CD4-positive, alpha-beta T cell (primary cell): ENCODE data around the gene EHD4. TPM values are rescaled to one million over a fixed set of nuclear protein-coding genes. Genes with fewer than 3 reads are reported as not detected.

ENCODE experiments used
- ATAC-seq: fragments of 200-7000 bp; cut with Tn5 transposase; one replicate; pipeline ENCODE4 v1.10.0; 2022; ENCODE audit warnings: mild to moderate bottlenecking; ENCODE audit not compliant: poor library complexity
- CTCF ChIA-PET: fragments of 350-600 bp; sonication (Branson Sonifier 250); formaldehyde crosslinking; loops from one replicate; lab custom pipeline; 2021; ENCODE audit warnings: antibody characterized with exemption, inconsistent platforms; lab: Charles Lee
- POLR2A ChIA-PET: fragments of 350-600 bp; sonication (Branson Sonifier 250); formaldehyde crosslinking; loops from one replicate; lab custom pipeline; 2021; ENCODE audit warnings: antibody characterized with exemption, inconsistent platforms; lab: Charles Lee
- DNase-seq, 14 experiments: peaks; one replicate each; pipeline ENCODE4 v3.0.0-alpha.2; 2013 to 2020; ENCODE audit warnings: mixed read lengths in 2 of 14
- H3K27ac ChIP-seq, 2 donors: one replicate each; pipeline versions ENCODE4 v1.5.1 to v1.7.0; 2013; ENCODE audit warnings: low read length in 2 of 2, low read depth in 1 of 2, mild to moderate bottlenecking in 1 of 2
- H3K27me3 ChIP-seq, 2 experiments: 1 replicate in 1 of 2; 2 replicates in 1 of 2; pipeline versions ENCODE4 v1.6.1 to v1.7.0; 2013; ENCODE audit warnings: low read length in 2 of 2, control low read depth in 1 of 2, mild to moderate bottlenecking in 1 of 2, moderate library complexity in 1 of 2; ENCODE audit not compliant: insufficient read depth in 2 of 2, control insufficient read depth in 1 of 2
- H3K36me3 ChIP-seq: one replicate; pipeline ENCODE4 v1.6.1; 2013; ENCODE audit warnings: low read length, control low read depth; ENCODE audit not compliant: insufficient read depth
- H3K4me1 ChIP-seq: one replicate; pipeline ENCODE4 v1.6.1; 2013; ENCODE audit warnings: low read length, control low read depth; ENCODE audit not compliant: insufficient read depth
- H3K4me3 ChIP-seq: one replicate; pipeline ENCODE4 v1.5.1; 2013; ENCODE audit warnings: mild to moderate bottlenecking, low read length, moderate library complexity
- H3K9me3 ChIP-seq, 2 experiments: 1 replicate in 1 of 2; 2 replicates in 1 of 2; pipeline versions ENCODE4 v1.6.1 to v1.7.0; 2013; ENCODE audit warnings: low read length in 2 of 2, mild to moderate bottlenecking in 2 of 2, control low read depth in 1 of 2, moderate library complexity in 1 of 2; ENCODE audit not compliant: control insufficient read depth in 1 of 2, insufficient read depth in 1 of 2
- H3K27ac Mint-ChIP-seq: one replicate; pipeline ENCODE4 v1.8.0; 2020; ENCODE audit warnings: mixed read lengths
- H3K27me3 Mint-ChIP-seq: one replicate; pipeline ENCODE4 v1.8.0; 2021; ENCODE audit warnings: mixed read lengths
- H3K36me3 Mint-ChIP-seq: one replicate; pipeline ENCODE4 v1.8.0; 2021; ENCODE audit warnings: low read depth, mixed read lengths
- H3K4me1 Mint-ChIP-seq: one replicate; pipeline ENCODE4 v1.8.0; 2021; ENCODE audit warnings: low read depth, mixed read lengths
- H3K4me3 Mint-ChIP-seq: one replicate; pipeline ENCODE4 v1.8.0; 2020; ENCODE audit warnings: mild to moderate bottlenecking, mixed read lengths
- H3K9me3 Mint-ChIP-seq: one replicate; pipeline ENCODE4 v1.8.0; 2020; ENCODE audit warnings: mixed read lengths
- intact Hi-C, 2 experiments: fragments of 100-400 bp; cut with DNase I in 1 of 2; cut with micrococcal nuclease in 1 of 2; formaldehyde crosslinking; loops; one replicate each; pipeline versions ENCODE4 v1.15.1 to v1.9.0; 2023 to 2025; cut with DNase I, micrococcal nuclease
- total RNA-seq, 174 experiments: library from RNA in 2 of 174; stranded (reverse) in 2 of 174; gene quantifications; one replicate each; pipeline ENCODE4 v1.2.3 and lab custom pipeline; 2021 to 2026
- TF ChIP-seq, protein P1 (sequence below): fragments of 200-600 bp; IDR thresholded peaks from one replicate; pipeline ENCODE4 v1.8.0; 2022; ENCODE audit warnings: antibody characterized with exemption, mild to moderate bottlenecking

EHD4 gene
- total RNA-seq, 2 experiments from 2014 or later: 39.8 to 40.5 TPM

DNA sequence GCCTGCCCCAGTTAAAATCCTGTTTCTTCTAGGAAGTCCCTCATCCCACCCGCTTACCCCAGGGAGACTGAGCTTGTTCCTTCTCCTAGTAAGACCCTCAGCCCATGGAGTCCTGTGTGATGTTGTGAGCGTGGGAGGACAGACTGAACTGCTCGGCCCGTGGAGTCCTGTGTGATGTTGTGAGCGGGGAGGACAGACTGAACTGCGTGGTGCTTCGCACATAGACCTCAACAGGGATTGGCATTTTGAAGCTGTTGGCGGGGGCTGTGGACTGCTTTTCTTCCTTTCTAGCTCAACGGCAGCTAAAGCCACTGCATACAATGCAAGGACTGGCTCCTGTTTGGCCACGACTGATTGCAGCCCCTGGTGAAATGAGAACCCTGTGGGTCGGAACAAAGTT is 76.9 kb downstream of the EHD4 start:
- intact Hi-C loops: loop anchor here (2.0 to 5.0 kb wide), 4 partner anchors 41 to 121 kb away; partner anchors contain the start of genes JMJD7 (in 1 of the 2) and MAPKBP1 (in 1 of the 2)
- POLR2A ChIA-PET: interaction anchor here (1.1 to 4.1 kb wide), 9 partner anchors 9 to 274 kb away, joined by 3 to 24 read pairs (median 8); partner anchors contain the start of genes EHD4, MAPKBP1 and MGA
- CTCF ChIA-PET: interaction anchor here (0.7 to 2.7 kb wide), 5 partner anchors 8 to 122 kb away, joined by 3 to 39 read pairs (median 18); partner anchors contain the start of genes EHD4 and MAPKBP1
- Mint-ChIP-seq H3K36me3 (peaks cover 32% of the 10 kb centered on the region), H3K9me3 (no peaks in the 10 kb centered on the region), H3K27ac (peak overlapping the region; percentile 100), H3K4me3 (peak overlapping the region; percentile 83), H3K27me3 (no peaks in the 10 kb centered on the region), H3K4me1 (peaks cover 58% of the 10 kb centered on the region)
- no peak for ATAC-seq
- Histone ChIP-seq H3K4me3 (no peak overlapping the region), H3K36me3 (peaks cover 9% of the 10 kb centered on the region), H3K4me1 (peaks cover 52% of the 10 kb centered on the region), H3K9me3 (no peaks in the 10 kb centered on the region), H3K27ac (peak overlapping the region; percentile 85 to 92), H3K27me3 (no peaks in the 10 kb centered on the region)
- TF ChIP-seq, protein P1, sequence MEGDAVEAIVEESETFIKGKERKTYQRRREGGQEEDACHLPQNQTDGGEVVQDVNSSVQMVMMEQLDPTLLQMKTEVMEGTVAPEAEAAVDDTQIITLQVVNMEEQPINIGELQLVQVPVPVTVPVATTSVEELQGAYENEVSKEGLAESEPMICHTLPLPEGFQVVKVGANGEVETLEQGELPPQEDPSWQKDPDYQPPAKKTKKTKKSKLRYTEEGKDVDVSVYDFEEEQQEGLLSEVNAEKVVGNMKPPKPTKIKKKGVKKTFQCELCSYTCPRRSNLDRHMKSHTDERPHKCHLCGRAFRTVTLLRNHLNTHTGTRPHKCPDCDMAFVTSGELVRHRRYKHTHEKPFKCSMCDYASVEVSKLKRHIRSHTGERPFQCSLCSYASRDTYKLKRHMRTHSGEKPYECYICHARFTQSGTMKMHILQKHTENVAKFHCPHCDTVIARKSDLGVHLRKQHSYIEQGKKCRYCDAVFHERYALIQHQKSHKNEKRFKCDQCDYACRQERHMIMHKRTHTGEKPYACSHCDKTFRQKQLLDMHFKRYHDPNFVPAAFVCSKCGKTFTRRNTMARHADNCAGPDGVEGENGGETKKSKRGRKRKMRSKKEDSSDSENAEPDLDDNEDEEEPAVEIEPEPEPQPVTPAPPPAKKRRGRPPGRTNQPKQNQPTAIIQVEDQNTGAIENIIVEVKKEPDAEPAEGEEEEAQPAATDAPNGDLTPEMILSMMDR: no peak
- DNase-seq: peak in 1 of 14 experiments; percentile 25

DNA sequence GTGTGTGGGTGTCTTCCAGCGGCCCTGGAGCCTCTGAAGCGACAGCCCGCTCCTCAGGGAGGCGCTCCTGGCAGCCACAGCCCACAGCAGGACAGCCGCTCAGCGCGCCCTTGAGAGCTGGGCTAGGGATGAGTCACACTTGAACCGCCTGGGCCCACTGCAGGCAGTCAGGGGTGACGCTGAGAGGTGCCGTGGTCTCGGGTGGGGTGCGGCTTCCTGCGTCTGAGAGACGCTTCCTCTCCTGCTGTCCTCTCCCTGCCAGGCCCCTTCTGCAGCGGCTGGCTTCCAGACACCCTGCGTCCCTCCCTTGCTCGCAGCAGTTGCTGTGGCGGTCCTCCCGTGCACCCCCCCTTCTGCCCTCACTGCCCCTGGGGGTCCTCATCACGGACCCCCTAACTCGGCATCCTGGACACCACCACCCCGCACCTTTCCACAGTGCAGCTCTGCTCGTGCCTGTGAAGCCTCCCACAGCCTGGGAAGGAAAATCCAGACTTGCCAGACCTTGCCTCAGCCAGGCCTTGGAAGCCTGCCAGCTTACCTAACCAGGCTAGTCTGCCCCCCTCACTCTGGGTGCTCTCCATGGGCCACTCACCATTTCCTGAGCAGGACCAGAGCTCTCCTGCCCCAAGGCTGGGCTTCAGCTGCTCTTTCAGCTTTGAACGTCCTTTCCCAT is 77.4 kb downstream of the EHD4 start:
- ChIA-PET POLR2A (interaction anchor here (0.6 to 4.1 kb wide), 12 partner anchors 9 to 686 kb away, joined by 3 to 24 read pairs (median 6); partner anchors contain the start of genes EHD4, MAPKBP1 and MGA), CTCF (interaction anchor here (0.7 to 2.7 kb wide), 9 partner anchors 9 to 235 kb away, joined by 3 to 39 read pairs (median 7); partner anchors contain the start of genes EHD4, MAPKBP1 and MGA)
- no peaks in the 10 kb centered on the region for H3K9me3 Mint-ChIP-seq
- no peaks in the 10 kb centered on the region for H3K27me3 Mint-ChIP-seq
- TF ChIP-seq, protein P1: no peak
- H3K4me1 Mint-ChIP-seq: peaks cover 58% of the 10 kb centered on the region
- H3K4me3 Mint-ChIP-seq: peak overlapping the region; percentile 83
- peak; percentile 93 for ATAC-seq
- Histone ChIP-seq H3K4me3 (peak overlapping the region; percentile 36), H3K27me3 (no peaks in the 10 kb centered on the region), H3K9me3 (no peaks in the 10 kb centered on the region), H3K36me3 (peaks cover 5% of the 10 kb centered on the region), H3K4me1 (peaks cover 52% of the 10 kb centered on the region), H3K27ac (peak overlapping the region; percentile 85 to 92)
- H3K27ac Mint-ChIP-seq: peak overlapping the region; percentile 100
- DNase-seq: peak; percentile 79 to 95 (median 90)
- H3K36me3 Mint-ChIP-seq: peaks cover 32% of the 10 kb centered on the region
- intact Hi-C loops: loop anchor here (2.0 to 5.0 kb wide), 4 partner anchors 42 to 120 kb away; partner anchors contain the start of genes JMJD7 (in 1 of the 2) and MAPKBP1 (in 1 of the 2)

DNA sequence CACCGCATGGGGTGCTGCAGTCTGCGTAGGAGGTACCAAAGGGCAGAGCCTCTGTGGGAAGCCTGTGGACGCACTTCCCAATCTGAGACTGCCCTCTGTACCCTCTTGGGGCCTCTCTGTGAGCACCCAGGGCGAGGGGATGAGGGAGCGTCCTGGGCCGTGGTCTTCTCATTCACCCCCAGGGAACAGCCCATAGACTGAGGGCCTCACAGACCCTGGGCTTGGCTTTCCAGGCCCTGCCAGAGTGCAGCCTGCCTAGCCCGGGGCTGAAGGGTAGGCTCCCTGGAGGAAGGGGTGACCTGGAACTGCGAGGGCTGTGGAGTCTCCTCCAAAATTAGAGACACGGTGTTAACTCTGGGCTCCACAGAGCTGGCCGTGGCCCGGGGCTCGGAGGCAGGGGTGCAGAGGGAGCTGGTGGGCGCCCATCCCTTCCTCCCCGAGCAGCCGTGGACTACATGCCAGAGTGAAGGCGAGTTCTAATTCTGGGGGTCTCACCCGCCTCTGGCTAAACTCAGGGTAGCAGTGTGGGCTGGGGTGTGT is 78.0 kb downstream of the EHD4 start:
- Histone ChIP-seq H3K4me3 (peak overlapping the region; percentile 36), H3K36me3 (peaks cover 5% of the 10 kb centered on the region), H3K27me3 (no peaks in the 10 kb centered on the region), H3K9me3 (no peaks in the 10 kb centered on the region), H3K4me1 (peaks cover 56% of the 10 kb centered on the region), H3K27ac (peak overlapping the region; percentile 85 to 92)
- peak overlapping the region; percentile 83 for H3K4me3 Mint-ChIP-seq
- TF ChIP-seq, protein P1: no peak
- intact Hi-C loops: loop anchor here in 1 of 2 experiments (2.0 kb wide), 3 partner anchors 42 to 120 kb away; partner anchors contain the start of genes JMJD7 and MAPKBP1
- no peak for DNase-seq
- H3K27ac Mint-ChIP-seq: peak overlapping the region; percentile 100
- H3K9me3 Mint-ChIP-seq: no peaks in the 10 kb centered on the region
- ATAC-seq: no peak
- peaks cover 26% of the 10 kb centered on the region for H3K36me3 Mint-ChIP-seq
- peaks cover 61% of the 10 kb centered on the region for H3K4me1 Mint-ChIP-seq
- ChIA-PET CTCF (interaction anchor here (0.6 to 2.7 kb wide), 9 partner anchors 10 to 234 kb away, joined by 3 to 39 read pairs (median 7); partner anchors contain the start of genes EHD4, MAPKBP1 and MGA), POLR2A (interaction anchor here (0.6 to 4.1 kb wide), 10 partner anchors 10 to 687 kb away, joined by 3 to 24 read pairs (median 8); partner anchors contain the start of genes EHD4 and MAPKBP1)
- no peaks in the 10 kb centered on the region for H3K27me3 Mint-ChIP-seq
